ENCODE results near the gene CDH23. TPM values are rescaled to one million over a fixed set of nuclear protein-coding genes. Genes with fewer than 3 reads are reported as not detected.

Gene CDH23
- total and polyA plus RNA-seq, 10 of the 15 experiments (the other 5 are each of a cell fraction or from before 2014, with no cell fraction given): 0.09 to 0.40 (median 0.15) TPM; not detected in 1

DNA sequence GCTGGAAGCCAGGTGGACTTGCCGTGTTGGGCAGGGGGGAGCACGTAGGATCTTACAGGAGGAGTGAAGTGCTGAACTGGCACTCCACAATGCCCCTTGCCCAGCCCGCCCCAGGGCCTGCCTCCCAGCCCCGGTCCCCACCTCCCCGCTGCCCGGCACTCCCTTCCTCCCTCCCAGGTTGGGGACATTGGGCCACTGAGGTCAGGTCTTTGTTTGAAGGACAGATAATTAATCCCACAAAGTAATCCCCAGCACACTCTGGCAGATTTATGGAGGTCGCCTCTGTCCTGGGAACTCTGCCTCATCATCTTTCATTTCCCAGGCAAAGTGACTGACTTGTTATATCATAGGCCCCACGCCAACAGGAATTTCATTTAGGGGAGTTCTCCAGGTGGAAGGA is 200.0 kb downstream of the CDH23 start:
- Histone ChIP-seq H3K9me3 (replicated peaks; ENCODE audit: control insufficient read depth, insufficient read depth, low read length) (no peaks in the 10 kb centered on the region), H3K27me3 (replicated peaks in 1 of 2; ENCODE audit: control insufficient read depth in 2 of 2, insufficient read depth in 2 of 2, low read length in 1 of 2) (peaks cover 0 to 2% of the 10 kb centered on the region in 2 experiments; a peak in 2 of 4 replicates), H3K4me2 (ENCODE audit: control insufficient read depth, insufficient read depth) (no peak overlapping the region), H2AFZ (ENCODE audit: control insufficient read depth, low read depth, low read length) (no peak overlapping the region), H3K27ac (ENCODE audit: control insufficient read depth, insufficient read depth) (no peak overlapping the region), H3K4me1 (ENCODE audit: control insufficient read depth, insufficient read depth, low read length) (no peaks in the 10 kb centered on the region), H3K4me3 (no peak overlapping the region), H3K79me2 (ENCODE audit: control insufficient read depth, insufficient read depth, low read length) (no peaks in the 10 kb centered on the region), H4K20me1 (ENCODE audit: control insufficient read depth, insufficient read depth) (no peaks in the 10 kb centered on the region), H3K36me3 (ENCODE audit: control insufficient read depth in 2 of 2, insufficient read depth in 2 of 2, low read length in 1 of 2) (no peaks in the 10 kb centered on the region), H3K9ac (ENCODE audit: control insufficient read depth, insufficient read depth, low read length) (no peak overlapping the region)
- no peak for ATAC-seq
- TF ChIP-seq POLR2A (IDR thresholded peaks at IDR 0.05; ENCODE audit: low read depth, low read length): no peak
- TF ChIP-seq, protein P1, sequence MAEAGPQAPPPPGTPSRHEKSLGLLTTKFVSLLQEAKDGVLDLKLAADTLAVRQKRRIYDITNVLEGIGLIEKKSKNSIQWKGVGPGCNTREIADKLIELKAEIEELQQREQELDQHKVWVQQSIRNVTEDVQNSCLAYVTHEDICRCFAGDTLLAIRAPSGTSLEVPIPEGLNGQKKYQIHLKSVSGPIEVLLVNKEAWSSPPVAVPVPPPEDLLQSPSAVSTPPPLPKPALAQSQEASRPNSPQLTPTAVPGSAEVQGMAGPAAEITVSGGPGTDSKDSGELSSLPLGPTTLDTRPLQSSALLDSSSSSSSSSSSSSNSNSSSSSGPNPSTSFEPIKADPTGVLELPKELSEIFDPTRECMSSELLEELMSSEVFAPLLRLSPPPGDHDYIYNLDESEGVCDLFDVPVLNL (IDR thresholded peaks at IDR 0.05; ENCODE audit: low read depth, low read length): no peak
- no peak for TF ChIP-seq LARP7 (IDR thresholded peaks at IDR 0.05)
- TF ChIP-seq, protein P2, sequence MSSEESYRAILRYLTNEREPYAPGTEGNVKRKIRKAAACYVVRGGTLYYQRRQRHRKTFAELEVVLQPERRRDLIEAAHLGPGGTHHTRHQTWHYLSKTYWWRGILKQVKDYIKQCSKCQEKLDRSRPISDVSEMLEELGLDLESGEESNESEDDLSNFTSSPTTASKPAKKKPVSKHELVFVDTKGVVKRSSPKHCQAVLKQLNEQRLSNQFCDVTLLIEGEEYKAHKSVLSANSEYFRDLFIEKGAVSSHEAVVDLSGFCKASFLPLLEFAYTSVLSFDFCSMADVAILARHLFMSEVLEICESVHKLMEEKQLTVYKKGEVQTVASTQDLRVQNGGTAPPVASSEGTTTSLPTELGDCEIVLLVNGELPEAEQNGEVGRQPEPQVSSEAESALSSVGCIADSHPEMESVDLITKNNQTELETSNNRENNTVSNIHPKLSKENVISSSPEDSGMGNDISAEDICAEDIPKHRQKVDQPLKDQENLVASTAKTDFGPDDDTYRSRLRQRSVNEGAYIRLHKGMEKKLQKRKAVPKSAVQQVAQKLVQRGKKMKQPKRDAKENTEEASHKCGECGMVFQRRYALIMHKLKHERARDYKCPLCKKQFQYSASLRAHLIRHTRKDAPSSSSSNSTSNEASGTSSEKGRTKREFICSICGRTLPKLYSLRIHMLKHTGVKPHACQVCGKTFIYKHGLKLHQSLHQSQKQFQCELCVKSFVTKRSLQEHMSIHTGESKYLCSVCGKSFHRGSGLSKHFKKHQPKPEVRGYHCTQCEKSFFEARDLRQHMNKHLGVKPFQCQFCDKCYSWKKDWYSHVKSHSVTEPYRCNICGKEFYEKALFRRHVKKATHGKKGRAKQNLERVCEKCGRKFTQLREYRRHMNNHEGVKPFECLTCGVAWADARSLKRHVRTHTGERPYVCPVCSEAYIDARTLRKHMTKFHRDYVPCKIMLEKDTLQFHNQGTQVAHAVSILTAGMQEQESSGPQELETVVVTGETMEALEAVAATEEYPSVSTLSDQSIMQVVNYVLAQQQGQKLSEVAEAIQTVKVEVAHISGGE (CRISPR knock-in tag; IDR thresholded peaks at IDR 0.05): no peak
- TF ChIP-seq RAD21 (IDR thresholded peaks at IDR 0.05; ENCODE audit: insufficient read depth, low read depth, low read length): no peak
- TF ChIP-seq EP300 (IDR thresholded peaks at IDR 0.05; ENCODE audit: borderline replicate concordance in 1 of 2, control insufficient read depth in 1 of 2, low read depth in 2 of 2, low read length in 2 of 2): no peak
- no peak for TF ChIP-seq HDAC6 (IDR thresholded peaks at IDR 0.05; ENCODE audit: unreplicated experiment)
- TF ChIP-seq HDGF (IDR thresholded peaks at IDR 0.05): no peak
- TF ChIP-seq, protein P3, sequence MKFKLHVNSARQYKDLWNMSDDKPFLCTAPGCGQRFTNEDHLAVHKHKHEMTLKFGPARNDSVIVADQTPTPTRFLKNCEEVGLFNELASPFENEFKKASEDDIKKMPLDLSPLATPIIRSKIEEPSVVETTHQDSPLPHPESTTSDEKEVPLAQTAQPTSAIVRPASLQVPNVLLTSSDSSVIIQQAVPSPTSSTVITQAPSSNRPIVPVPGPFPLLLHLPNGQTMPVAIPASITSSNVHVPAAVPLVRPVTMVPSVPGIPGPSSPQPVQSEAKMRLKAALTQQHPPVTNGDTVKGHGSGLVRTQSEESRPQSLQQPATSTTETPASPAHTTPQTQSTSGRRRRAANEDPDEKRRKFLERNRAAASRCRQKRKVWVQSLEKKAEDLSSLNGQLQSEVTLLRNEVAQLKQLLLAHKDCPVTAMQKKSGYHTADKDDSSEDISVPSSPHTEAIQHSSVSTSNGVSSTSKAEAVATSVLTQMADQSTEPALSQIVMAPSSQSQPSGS (IDR thresholded peaks at IDR 0.05; ENCODE audit: low read length): no peak
- no peak for TF ChIP-seq CBX5 (IDR thresholded peaks at IDR 0.05; ENCODE audit: low read depth)
- TF ChIP-seq, protein P4, sequence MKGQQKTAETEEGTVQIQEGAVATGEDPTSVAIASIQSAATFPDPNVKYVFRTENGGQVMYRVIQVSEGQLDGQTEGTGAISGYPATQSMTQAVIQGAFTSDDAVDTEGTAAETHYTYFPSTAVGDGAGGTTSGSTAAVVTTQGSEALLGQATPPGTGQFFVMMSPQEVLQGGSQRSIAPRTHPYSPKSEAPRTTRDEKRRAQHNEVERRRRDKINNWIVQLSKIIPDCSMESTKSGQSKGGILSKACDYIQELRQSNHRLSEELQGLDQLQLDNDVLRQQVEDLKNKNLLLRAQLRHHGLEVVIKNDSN (IDR thresholded peaks at IDR 0.05; ENCODE audit: borderline replicate concordance, extremely low read length, insufficient read depth, low read depth, low read length): no peak
- TF ChIP-seq ZNF622 (IDR thresholded peaks at IDR 0.05): no peak
- ChIA-PET RAD21 (ENCODE audit: unreplicated experiment) (no interaction called here), CTCF (interaction anchor here (3.0 kb wide), 1 partner anchor 13 kb away, joined by 16 read pairs; no protein-coding TSS in a partner anchor), SMC1A (ENCODE audit: uncharacterized antibody, unreplicated experiment) (no interaction called here), POLR2A (no interaction called here)
- intact Hi-C loops (cut with micrococcal nuclease; ENCODE audit: unreplicated experiment): no loop called here
- DNase-seq (ENCODE audit: low read depth, low spot score): no peak
- 48% methylated on average over 8 of the region's 8 CpGs for WGBS (ENCODE audit: insufficient coverage, insufficient replicate concordance, low lambda C conversion rate, missing lambda C conversion rate)
- in situ Hi-C loops (cut with MboI): no loop called here
- FAIRE-seq: no peak
- BruUV-seq (replicated peaks): no TSS peak

Measured in GM12878 (cell line).